ENCODE results near the gene ICAM4.

- TF ChIP-seq CTCF (IDR thresholded peaks at IDR 0.05; ENCODE audit: poor library complexity, severe bottlenecking) = no peak
- no peak for TF ChIP-seq EP300 (conservative IDR thresholded peaks at IDR 0.05; ENCODE audit: poor library complexity, severe bottlenecking)
- TF ChIP-seq RAD21 (conservative IDR thresholded peaks at IDR 0.05) = no peak
- no peak for TF ChIP-seq TAF1 (IDR thresholded peaks at IDR 0.05; ENCODE audit: low read depth)
- TF ChIP-seq EZH2 (IDR thresholded peaks at IDR 0.05; ENCODE audit: borderline replicate concordance, insufficient read depth, low read length, poor library complexity, severe bottlenecking) = no peak
- TF ChIP-seq REST (IDR thresholded peaks at IDR 0.05; ENCODE audit: borderline replicate concordance) = no peak
These were observed 19.6 kb downstream of the ICAM4 start for GRCh38 chr19:10306327-10306726.

Measured in neural cell (in vitro differentiated cells).